ENCODE measurements around the gene SAMHD1. TPM values are rescaled to one million over a fixed set of nuclear protein-coding genes. Genes with fewer than 3 reads are reported as not detected.

SAMHD1 gene
- total and polyA plus RNA-seq, 2 of the 8 experiments (the other 6 are each of a cell fraction or from before 2014, with no cell fraction given): 22.0 to 37.1 TPM

DNA sequence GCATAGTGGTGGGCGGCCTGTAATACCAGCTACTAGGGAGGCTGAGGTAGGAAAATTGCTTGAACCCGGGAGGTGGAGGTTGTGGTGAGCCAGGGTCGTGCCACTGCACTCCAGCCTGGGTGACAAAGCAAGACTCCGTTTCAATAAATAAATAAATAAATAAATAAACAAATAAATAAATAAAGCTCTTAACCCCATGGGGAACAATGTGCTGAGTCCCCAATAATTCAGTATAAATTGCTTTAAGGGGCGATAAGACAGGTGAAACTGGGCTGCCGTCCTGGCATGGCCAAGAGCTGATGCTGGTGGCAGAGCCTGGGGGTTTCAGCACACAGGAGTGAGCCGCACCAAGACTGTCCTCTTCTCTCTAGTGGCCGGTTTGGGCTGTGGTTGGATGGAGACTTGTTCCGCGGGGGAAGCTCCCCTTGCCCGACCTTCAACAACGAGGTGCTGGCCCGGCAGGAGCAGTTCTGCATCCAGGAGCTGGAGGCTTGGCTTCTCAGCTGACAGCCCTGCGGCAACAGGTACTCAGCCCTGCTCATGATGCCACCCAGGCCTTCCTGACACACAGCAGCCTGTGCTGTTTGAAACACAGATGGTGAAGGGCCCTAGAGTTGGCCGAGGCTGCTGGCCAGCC lies 62.5 kb downstream of the SAMHD1 start:
- ChIA-PET CTCF (ENCODE audit: partially characterized antibody) (interaction anchor here (0.7 to 4.1 kb wide), 12 partner anchors 9 to 259 kb away, joined by 3 to 15 read pairs (median 6); a partner anchor contains a TSS), POLR2A (ENCODE audit: partially characterized antibody) (interaction anchor here (0.7 to 1.6 kb wide), 3 partner anchors 9 to 47 kb away, joined by 3 to 6 read pairs (median 3); no protein-coding TSS in a partner anchor)
- H2AFZ ChIP-seq (ENCODE audit: low read length): no peak overlapping the region
- H3K9ac ChIP-seq (replicated peaks in 1 of 4; ENCODE audit: extremely low read depth in 1 of 4, low read depth in 3 of 4, low read length in 3 of 4): no peak overlapping the region
- no peak overlapping the region for H3K4ac ChIP-seq (replicated peaks; ENCODE audit: insufficient read length, low read depth, low read length)
- no peak overlapping the region for H2BK15ac ChIP-seq (ENCODE audit: low read length)
- no peaks in the 10 kb centered on the region for H3K27me3 ChIP-seq (replicated peaks in 1 of 4; ENCODE audit: control insufficient read depth in 3 of 4, extremely low read depth in 1 of 4, insufficient read depth in 3 of 4, low read length in 3 of 4)
- no peaks in the 10 kb centered on the region for H3K79me2 ChIP-seq (ENCODE audit: control insufficient read depth in 1 of 2, insufficient read depth in 2 of 2, low read length in 2 of 2)
- H3K27ac ChIP-seq (ENCODE audit: low read depth, low read length): no peak overlapping the region
- H4K20me1 ChIP-seq (replicated peaks in 1 of 2; ENCODE audit: control insufficient read depth in 1 of 2, insufficient read depth in 2 of 2, low read length in 2 of 2): no peaks in the 10 kb centered on the region
- H2AK5ac ChIP-seq (ENCODE audit: low read depth, low read length): no peak overlapping the region
- H3K23me2 ChIP-seq (ENCODE audit: low read depth, low read length): no peaks in the 10 kb centered on the region
- no peak overlapping the region for H4K8ac ChIP-seq (ENCODE audit: extremely low read depth, insufficient read depth, low read length)
- no peak overlapping the region for H3K23ac ChIP-seq (ENCODE audit: insufficient read length)
- H3K79me1 ChIP-seq (ENCODE audit: low read depth, low read length): no peaks in the 10 kb centered on the region
- no peaks in the 10 kb centered on the region for H3K9me3 ChIP-seq (ENCODE audit: insufficient read depth in 2 of 2, low read depth in 1 of 2, low read length in 1 of 2)
- no peak overlapping the region for H3K4me3 ChIP-seq (ENCODE audit: extremely low read depth in 1 of 4, insufficient read depth in 2 of 4, low read depth in 3 of 4, low read length in 4 of 4)
- DNase-seq (ENCODE audit: low read depth in 1 of 2, low spot score in 2 of 2) (no peak), FAIRE-seq (no peak)
- no peak overlapping the region for H4K91ac ChIP-seq (replicated peaks; ENCODE audit: insufficient read length, low read length)
- no peak overlapping the region for H3K14ac ChIP-seq (ENCODE audit: insufficient read length)
- H3K4me2 ChIP-seq (ENCODE audit: insufficient read depth in 1 of 2, low read depth in 2 of 2, low read length in 2 of 2): no peak overlapping the region
- H2BK120ac ChIP-seq (replicated peaks; ENCODE audit: low read depth, low read length): no peak overlapping the region
- H3K56ac ChIP-seq (replicated peaks; ENCODE audit: insufficient read length, low read depth, low read length): no peak overlapping the region
- peaks cover 0 to 28% (median 6%) of the 10 kb centered on the region in 4 experiments; a peak in 5 of 8 replicates for H3K36me3 ChIP-seq (ENCODE audit: control insufficient read depth in 2 of 4, insufficient read depth in 4 of 4, low read length in 3 of 4)
- H3K18ac ChIP-seq (ENCODE audit: extremely low read depth, low read length): no peak overlapping the region
- H4K5ac ChIP-seq (ENCODE audit: insufficient read length, low read depth, low read length): no peak overlapping the region
- H2BK20ac ChIP-seq (ENCODE audit: low read length): no peak overlapping the region
- H2BK12ac ChIP-seq (ENCODE audit: low read depth, low read length): no peak overlapping the region
- peaks cover 4 to 12% (median 7%) of the 10 kb centered on the region in 4 experiments for H3K4me1 ChIP-seq (replicated peaks in 1 of 4; ENCODE audit: control insufficient read depth in 3 of 4, insufficient read depth in 4 of 4, low read length in 3 of 4)
- 91% methylated on average over 14 of the region's 15 CpGs; no CpG with 5 or more reads in 1 of the 2 experiments for WGBS, 2 experiments (ENCODE audit: extremely low coverage in 1 of 2, insufficient coverage in 1 of 2, insufficient read length in 1 of 2, insufficient replicate concordance in 2 of 2, low coverage in 1 of 2, low lambda C conversion rate in 2 of 2, missing lambda C conversion rate in 1 of 2)
- H2BK5ac ChIP-seq (ENCODE audit: low read depth, low read length): no peak overlapping the region
- TF ChIP-seq SP2 (IDR thresholded peaks at IDR 0.05; ENCODE audit: low read length) (no peak), GTF2F1 (IDR thresholded peaks at IDR 0.05; ENCODE audit: borderline replicate concordance, low read depth, low read length) (no peak), CEBPB (IDR thresholded peaks at IDR 0.05; ENCODE audit: low read depth, low read length) (no peak), SIX5 (IDR thresholded peaks at IDR 0.05; ENCODE audit: low read depth, low read length) (no peak), NRF1 (IDR thresholded peaks at IDR 0.05; ENCODE audit: low read depth, low read length) (no peak), RNF2 (IDR thresholded peaks at IDR 0.05; ENCODE audit: borderline replicate concordance, low read depth, low read length, missing control alignments, poor library complexity, severe bottlenecking) (no peak), RFX5 (IDR thresholded peaks at IDR 0.05; ENCODE audit: borderline replicate concordance, low read depth, low read length) (no peak), TAF1 (IDR thresholded peaks at IDR 0.05; ENCODE audit: low read depth, low read length) (no peak), SAP30 (IDR thresholded peaks at IDR 0.05; ENCODE audit: insufficient read depth, insufficient replicate concordance, low read length) (no peak), TBP (IDR thresholded peaks at IDR 0.05; ENCODE audit: low read depth, low read length) (no peak)
- TF ChIP-seq, protein P1, sequence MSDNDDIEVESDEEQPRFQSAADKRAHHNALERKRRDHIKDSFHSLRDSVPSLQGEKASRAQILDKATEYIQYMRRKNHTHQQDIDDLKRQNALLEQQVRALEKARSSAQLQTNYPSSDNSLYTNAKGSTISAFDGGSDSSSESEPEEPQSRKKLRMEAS (IDR thresholded peaks at IDR 0.05): no peak
- TF ChIP-seq, protein P2, sequence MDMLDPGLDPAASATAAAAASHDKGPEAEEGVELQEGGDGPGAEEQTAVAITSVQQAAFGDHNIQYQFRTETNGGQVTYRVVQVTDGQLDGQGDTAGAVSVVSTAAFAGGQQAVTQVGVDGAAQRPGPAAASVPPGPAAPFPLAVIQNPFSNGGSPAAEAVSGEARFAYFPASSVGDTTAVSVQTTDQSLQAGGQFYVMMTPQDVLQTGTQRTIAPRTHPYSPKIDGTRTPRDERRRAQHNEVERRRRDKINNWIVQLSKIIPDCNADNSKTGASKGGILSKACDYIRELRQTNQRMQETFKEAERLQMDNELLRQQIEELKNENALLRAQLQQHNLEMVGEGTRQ (IDR thresholded peaks at IDR 0.05; ENCODE audit: low read length): no peak
